K562 (cell line): ENCODE measurements around the gene SH3D19. TPM values are rescaled to one million over a fixed set of nuclear protein-coding genes. Genes with fewer than 3 reads are reported as not detected.

Source experiments
- ATAC-seq: fragments of 200-7000 bp; cut with Tn5 transposase; 3 replicates; pipeline ENCODE4 v1.9.1; 2020; ENCODE audit warnings: moderate library complexity
- BruUV-seq: library from RNA; stranded (reverse); fragments of 400-500 nt; replicated peaks from 2 replicates; lab custom pipeline; 2021; lab: Mats Ljungman, UMichigan
- CTCF ChIA-PET: fragments of 300-600 bp; formaldehyde crosslinking; extraction: SDS; loops from one replicate; lab custom pipeline; 2021; ENCODE audit warnings: low intra/inter-chr PET ratio; lab: Yijun Ruan, JAX
- POLR2A ChIA-PET: fragments of 300-600, 350-650 bp; sonication (Branson Sonifier 250); formaldehyde crosslinking; extraction: SDS; loops from one replicate; lab custom pipeline; 2021; ENCODE audit warnings: antibody characterized with exemption, inconsistent platforms; lab: Yijun Ruan, JAX
- DNase-seq, 4 experiments: peaks; one replicate each; pipeline versions ENCODE4 v3.0.0 to v3.0.0-alpha.2; 2011 to 2018; ENCODE audit warnings: low spot score in 3 of 4, mixed read lengths in 3 of 4; ENCODE audit errors: extremely low read depth in 1 of 4
- FAIRE-seq: peaks from 2 replicates; lab custom pipeline; 2011; peaks lifted over from hg19 to GRCh38; lab: Jason Lieb, UNC
- H2AFZ ChIP-seq: 2 replicates; pipeline ENCODE4 v1.6.0; 2011; ENCODE audit warnings: low read depth, low read length, control low read depth, inconsistent platforms
- H3K27ac ChIP-seq: fragments of 200-600 bp; 3 replicates; pipeline ENCODE4 v1.8.0; 2011; ENCODE audit warnings: low read depth, mild to moderate bottlenecking, control low read depth, inconsistent platforms, low read length, moderate library complexity, mixed read lengths; ENCODE audit errors: extremely low read depth
- H3K27me3 ChIP-seq, 2 experiments: fragments of 300-600 bp in 1 of 2; 2 replicates in 1 of 2; 3 replicates in 1 of 2; pipeline versions ENCODE4 v1.6.0 to v1.8.0; 2011; ENCODE audit warnings: inconsistent platforms in 2 of 2, low read length in 2 of 2, mild to moderate bottlenecking in 1 of 2, mixed read lengths in 1 of 2, moderate library complexity in 1 of 2; ENCODE audit not compliant: control insufficient read depth in 2 of 2, insufficient read depth in 2 of 2
- H3K36me3 ChIP-seq: fragments of 300-600 bp; 3 replicates; pipeline ENCODE4 v1.8.0; 2011; ENCODE audit warnings: mild to moderate bottlenecking, low read length, inconsistent platforms; ENCODE audit not compliant: control insufficient read depth, insufficient read depth
- H3K4me1 ChIP-seq, 2 experiments: fragments of 200-600 bp in 1 of 2; replicated peaks in 1 of 2; 2 replicates in 1 of 2; 3 replicates in 1 of 2; pipeline versions ENCODE4 v1.5.1 to v1.8.0; 2011; ENCODE audit warnings: inconsistent platforms in 2 of 2, low read length in 2 of 2, mild to moderate bottlenecking in 1 of 2, mixed read lengths in 1 of 2, moderate library complexity in 1 of 2; ENCODE audit not compliant: control insufficient read depth in 2 of 2, insufficient read depth in 2 of 2
- H3K4me2 ChIP-seq: 2 replicates; pipeline ENCODE4 v1.6.1; 2011; ENCODE audit warnings: low read length, control low read depth, inconsistent platforms, mixed read lengths; ENCODE audit not compliant: insufficient read depth
- H3K4me3 ChIP-seq: fragments of 200-600 bp; sonication (generic), shearing (Covaris generic); 2 replicates; pipeline ENCODE4 v1.5.1; 2016; ENCODE audit warnings: control low read depth, inconsistent platforms
- H3K79me2 ChIP-seq: fragments of 200-600 bp; 3 replicates; pipeline ENCODE4 v1.8.0; 2011; ENCODE audit warnings: low read length, inconsistent platforms; ENCODE audit not compliant: control insufficient read depth, insufficient read depth
- H3K9ac ChIP-seq, 2 experiments: 2 replicates each; pipeline versions ENCODE4 v1.6.0 to v1.6.1; 2011; ENCODE audit warnings: low read depth in 2 of 2, low read length in 2 of 2, control low read depth in 1 of 2, inconsistent platforms in 1 of 2, mild to moderate bottlenecking in 1 of 2, mixed read lengths in 1 of 2; ENCODE audit not compliant: insufficient read depth in 1 of 2
- H3K9me1 ChIP-seq: one replicate; pipeline ENCODE4 v1.6.0; 2011; ENCODE audit warnings: inconsistent platforms, mild to moderate bottlenecking, low read length, moderate library complexity; ENCODE audit not compliant: control insufficient read depth, insufficient read depth
- H3K9me3 ChIP-seq: replicated peaks from 2 replicates; pipeline ENCODE4 v1.5.1; 2011; ENCODE audit warnings: low read depth, low read length, inconsistent platforms; ENCODE audit not compliant: control insufficient read depth, insufficient read depth
- H4K20me1 ChIP-seq: replicated peaks from 2 replicates; pipeline ENCODE4 v1.6.1; 2011; ENCODE audit warnings: low read length, inconsistent platforms, mixed read lengths; ENCODE audit not compliant: control insufficient read depth, insufficient read depth
- CXXC5 ChIP-seq: fragments of 250-450 bp; sonication (Bioruptor Pico); IDR thresholded peaks from 2 replicates; pipeline ENCODE4 v1.8.0; 2022; ENCODE audit warnings: inconsistent platforms, mild to moderate bottlenecking, moderate library complexity
- EWSR1 ChIP-seq: fragments of 450-650 bp; IDR thresholded peaks from 2 replicates; pipeline ENCODE4 v1.6.1; 2018; ENCODE audit warnings: borderline replicate concordance, mild to moderate bottlenecking, low read depth, moderate library complexity; ENCODE audit not compliant: partially characterized antibody
- GTF3C2 ChIP-seq: IDR thresholded peaks from 3 replicates; pipeline ENCODE4 v1.6.1; 2011; ENCODE audit warnings: borderline replicate concordance, mild to moderate bottlenecking, moderate library complexity; ENCODE audit not compliant: insufficient read length; ENCODE audit errors: extremely low read depth
- HMG20B ChIP-seq: fragments of 250-450 bp; sonication (Bioruptor Pico); IDR thresholded peaks from 2 replicates; pipeline ENCODE4 v1.5.0; 2021; ENCODE audit warnings: mild to moderate bottlenecking
- SMAD2 ChIP-seq: fragments of 150-350 bp; IDR thresholded peaks from 2 replicates; pipeline ENCODE4 v1.6.1; 2014; ENCODE audit warnings: low read depth, mild to moderate bottlenecking, low read length
- SP1 ChIP-seq: sonication (generic); formaldehyde crosslinking; IDR thresholded peaks from 2 replicates; pipeline ENCODE4 v1.8.1; 2022; ENCODE audit warnings: mild to moderate bottlenecking, missing genetic modification reagents
- TCF15 ChIP-seq: fragments of 250-450 bp; sonication (Bioruptor Pico); IDR thresholded peaks from 2 replicates; pipeline ENCODE4 v1.8.0; 2022; ENCODE audit warnings: moderate library complexity, mild to moderate bottlenecking, inconsistent platforms
- TGIF2 ChIP-seq: sonication (generic); formaldehyde crosslinking; IDR thresholded peaks from 2 replicates; pipeline ENCODE4 v1.8.1; 2022; ENCODE audit warnings: mild to moderate bottlenecking, missing genetic modification reagents, moderate library complexity
- USF2 ChIP-seq: sonication (generic); formaldehyde crosslinking; IDR thresholded peaks from 2 replicates; pipeline ENCODE4 v1.5.0; 2020; ENCODE audit warnings: missing genetic modification reagents
- ZBTB8A ChIP-seq: fragments of 450-650 bp; IDR thresholded peaks from 2 replicates; pipeline ENCODE4 v1.6.1; 2018; ENCODE audit warnings: mild to moderate bottlenecking, moderate library complexity; ENCODE audit not compliant: partially characterized antibody
- ZKSCAN3 ChIP-seq: fragments of 250-450 bp; sonication (Bioruptor Pico); IDR thresholded peaks from 2 replicates; pipeline ENCODE4 v1.4.0; 2020
- ZKSCAN8 ChIP-seq: fragments of 200-800 bp; sonication (Bioruptor generic); IDR thresholded peaks from 2 replicates; pipeline ENCODE4 v1.6.1; 2016; ENCODE audit warnings: missing genetic modification characterization, missing compliant biosample characterization
- ZNF41 ChIP-seq: fragments of 250-450 bp; sonication (Bioruptor Pico); conservative IDR thresholded peaks from 2 replicates; pipeline ENCODE4 v1.4.0; 2020; ENCODE audit warnings: mild to moderate bottlenecking
- ZNF449 ChIP-seq: fragments of 250-450 bp; sonication (Bioruptor Pico); IDR thresholded peaks from 2 replicates; pipeline ENCODE4 v1.8.0; 2022; ENCODE audit warnings: moderate library complexity, mild to moderate bottlenecking, inconsistent platforms
- in situ Hi-C: fragments of 300-500 bp; cut with MboI; formaldehyde crosslinking; loops from 4 replicates; pipeline ENCODE4 v1.15.0; 2018; ENCODE audit warnings: inconsistent platforms, mixed read lengths
- intact Hi-C: fragments of 100-400 bp; cut with micrococcal nuclease; formaldehyde crosslinking; loops from 2 replicates; pipeline ENCODE4 v1.14.2; 2022
- polyA plus RNA-seq, 8 experiments: library from polyadenylated mRNA; depleted of rRNA in 4 of 8; stranded (reverse) in 5 of 8; unstranded in 3 of 8; fragments of >200 nt; fragmentation: Nextera tagmentation in 2 of 8; fragmentation: Illumina TruSeq in 1 of 8; extraction: Ambion mirVana in 2 of 8; extraction: Trizol in 1 of 8; gene quantifications; 2 replicates each; pipeline versions ENCODE4 v1.2.1 to v1.2.3, GENCODE V29; 2011 to 2014; ENCODE audit warnings: inconsistent platforms in 1 of 8, missing spikeins in 1 of 8
- total RNA-seq, 7 experiments: library from RNA; depleted of rRNA in 6 of 7; stranded (reverse); fragments of >200 nt in 6 of 7; fragmentation: Illumina TruSeq in 2 of 7; extraction: Trizol in 2 of 7; gene quantifications; 2 replicates each; pipeline versions ENCODE4 v1.2.1 to v1.2.3, GENCODE V29; 2011 to 2021; ENCODE audit warnings: low replicate concordance in 1 of 7

The SH3D19 gene
- total and polyA plus RNA-seq, 9 of the 15 experiments (the other 6 are each of a cell fraction or from before 2014, with no cell fraction given) = 0.42 to 2.2 (median 1.1) TPM; not detected in 6

GRCh38 chr4:151304755-151305154, 20.6 kb downstream of the SH3D19 start:
- no peaks in the 10 kb centered on the region for H4K20me1 ChIP-seq
- no peak overlapping the region for H2AFZ ChIP-seq
- H3K27me3 ChIP-seq = peaks cover 10 to 11% of the 10 kb centered on the region in 2 experiments; a peak in 3 of 5 replicates
- no peak overlapping the region for H3K4me2 ChIP-seq
- ChIA-PET POLR2A (interaction anchor here (1.0 kb wide), 1 partner anchor 13 kb away, joined by 3 read pairs; no protein-coding TSS in a partner anchor), CTCF (no interaction called here)
- H3K36me3 ChIP-seq = no peaks in the 10 kb centered on the region
- intact Hi-C loops = no loop called here
- DNase-seq = no peak
- BruUV-seq = no TSS peak
- H3K27ac ChIP-seq = no peak overlapping the region
- no peaks in the 10 kb centered on the region; a peak in 1 of 5 replicates for H3K4me1 ChIP-seq
- H3K79me2 ChIP-seq = no peaks in the 10 kb centered on the region
- H3K9me3 ChIP-seq = no peaks in the 10 kb centered on the region
- H3K9ac ChIP-seq = no peak overlapping the region
- no peaks in the 10 kb centered on the region for H3K9me1 ChIP-seq
- no peak for TF ChIP-seq ZNF449 (CRISPR knock-in tag)
- no peak for TF ChIP-seq SP1 (CRISPR knock-in tag)
- no peak for TF ChIP-seq SMAD2
- no peak for TF ChIP-seq TCF15 (CRISPR knock-in tag)
- no peak for TF ChIP-seq ZKSCAN8 (CRISPR knock-in tag)
- no peak for TF ChIP-seq EWSR1
- TF ChIP-seq USF2 (CRISPR knock-in tag) = no peak
- TF ChIP-seq GTF3C2 = no peak
- no peak for TF ChIP-seq CXXC5 (CRISPR knock-in tag)
- no peak for TF ChIP-seq ZBTB8A
- no peak for TF ChIP-seq TGIF2 (CRISPR knock-in tag)
- TF ChIP-seq ZNF41 (CRISPR knock-in tag) = no peak
- TF ChIP-seq HMG20B (CRISPR knock-in tag) = no peak
- no peak for TF ChIP-seq ZKSCAN3 (CRISPR knock-in tag)
- no peak overlapping the region for H3K4me3 ChIP-seq
- FAIRE-seq = no peak
- in situ Hi-C loops = no loop called here
- no peak for ATAC-seq
